ENCODE measurements around the gene CHST11.
"Not testable (repeated sequence)": the region's sequence is repeated elsewhere in the genome, so short reads cannot be mapped to it uniquely, and the experiment has no call there.

The CHST11 gene

GRCh38 chr12:104741077-104741476 lies 284.3 kb downstream of the CHST11 start:
- DNase-seq (ENCODE audit: low spot score): no peak
- no peak for TF ChIP-seq CTCF (IDR thresholded peaks at IDR 0.05; ENCODE audit: borderline replicate concordance, control extremely low read depth, extremely low read depth, insufficient read depth, missing control alignments)
- in situ Hi-C loops (cut with MboI; ENCODE audit: low sequenced_read_pairs, unreplicated experiment): no loop called here

GRCh38 chr12:104741497-104742367 lies 285.0 kb downstream of the CHST11 start:
- TF ChIP-seq CTCF (IDR thresholded peaks at IDR 0.05; ENCODE audit: borderline replicate concordance, control extremely low read depth, extremely low read depth, insufficient read depth, missing control alignments): no peak
- in situ Hi-C loops (cut with MboI; ENCODE audit: low sequenced_read_pairs, unreplicated experiment): no loop called here
- DNase-seq (ENCODE audit: low spot score): no peak

GRCh38 chr12:104742551-104743201 lies 285.9 kb downstream of the CHST11 start:
- TF ChIP-seq CTCF (IDR thresholded peaks at IDR 0.05; ENCODE audit: borderline replicate concordance, control extremely low read depth, extremely low read depth, insufficient read depth, missing control alignments): no peak
- in situ Hi-C loops (cut with MboI; ENCODE audit: low sequenced_read_pairs, unreplicated experiment): no loop called here
- no peak for DNase-seq (ENCODE audit: low spot score)

- in situ Hi-C loops (cut with MboI; ENCODE audit: low sequenced_read_pairs, unreplicated experiment): no loop called here
- no peak for DNase-seq (ENCODE audit: low spot score)
- TF ChIP-seq CTCF (IDR thresholded peaks at IDR 0.05; ENCODE audit: borderline replicate concordance, control extremely low read depth, extremely low read depth, insufficient read depth, missing control alignments): no peak
Measured at GRCh38 chr12:104743202-104743580, 286.4 kb downstream of the CHST11 start.

GRCh38 chr12:104743753-104744548 lies 287.2 kb downstream of the CHST11 start:
- in situ Hi-C loops (cut with MboI; ENCODE audit: low sequenced_read_pairs, unreplicated experiment): not testable (repeated sequence)

GRCh38 chr12:104746467-104747088 lies 289.8 kb downstream of the CHST11 start:
- TF ChIP-seq CTCF (IDR thresholded peaks at IDR 0.05; ENCODE audit: borderline replicate concordance, control extremely low read depth, extremely low read depth, insufficient read depth, missing control alignments): no peak
- in situ Hi-C loops (cut with MboI; ENCODE audit: low sequenced_read_pairs, unreplicated experiment): no loop called here
- DNase-seq (ENCODE audit: low spot score): no peak

More at GRCh38 chr12:104743753-104744548, 287.2 kb downstream of the CHST11 start:
- DNase-seq (ENCODE audit: low spot score): not testable (repeated sequence)
